Measurements from ENCODE around the gene ARHGAP28.

GRCh38 chr18:6820314-6820713 is 90.8 kb downstream of the ARHGAP28 start:
- TF ChIP-seq, protein P1, sequence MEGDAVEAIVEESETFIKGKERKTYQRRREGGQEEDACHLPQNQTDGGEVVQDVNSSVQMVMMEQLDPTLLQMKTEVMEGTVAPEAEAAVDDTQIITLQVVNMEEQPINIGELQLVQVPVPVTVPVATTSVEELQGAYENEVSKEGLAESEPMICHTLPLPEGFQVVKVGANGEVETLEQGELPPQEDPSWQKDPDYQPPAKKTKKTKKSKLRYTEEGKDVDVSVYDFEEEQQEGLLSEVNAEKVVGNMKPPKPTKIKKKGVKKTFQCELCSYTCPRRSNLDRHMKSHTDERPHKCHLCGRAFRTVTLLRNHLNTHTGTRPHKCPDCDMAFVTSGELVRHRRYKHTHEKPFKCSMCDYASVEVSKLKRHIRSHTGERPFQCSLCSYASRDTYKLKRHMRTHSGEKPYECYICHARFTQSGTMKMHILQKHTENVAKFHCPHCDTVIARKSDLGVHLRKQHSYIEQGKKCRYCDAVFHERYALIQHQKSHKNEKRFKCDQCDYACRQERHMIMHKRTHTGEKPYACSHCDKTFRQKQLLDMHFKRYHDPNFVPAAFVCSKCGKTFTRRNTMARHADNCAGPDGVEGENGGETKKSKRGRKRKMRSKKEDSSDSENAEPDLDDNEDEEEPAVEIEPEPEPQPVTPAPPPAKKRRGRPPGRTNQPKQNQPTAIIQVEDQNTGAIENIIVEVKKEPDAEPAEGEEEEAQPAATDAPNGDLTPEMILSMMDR (IDR thresholded peaks at IDR 0.05) = no peak
- TF ChIP-seq, protein P2, sequence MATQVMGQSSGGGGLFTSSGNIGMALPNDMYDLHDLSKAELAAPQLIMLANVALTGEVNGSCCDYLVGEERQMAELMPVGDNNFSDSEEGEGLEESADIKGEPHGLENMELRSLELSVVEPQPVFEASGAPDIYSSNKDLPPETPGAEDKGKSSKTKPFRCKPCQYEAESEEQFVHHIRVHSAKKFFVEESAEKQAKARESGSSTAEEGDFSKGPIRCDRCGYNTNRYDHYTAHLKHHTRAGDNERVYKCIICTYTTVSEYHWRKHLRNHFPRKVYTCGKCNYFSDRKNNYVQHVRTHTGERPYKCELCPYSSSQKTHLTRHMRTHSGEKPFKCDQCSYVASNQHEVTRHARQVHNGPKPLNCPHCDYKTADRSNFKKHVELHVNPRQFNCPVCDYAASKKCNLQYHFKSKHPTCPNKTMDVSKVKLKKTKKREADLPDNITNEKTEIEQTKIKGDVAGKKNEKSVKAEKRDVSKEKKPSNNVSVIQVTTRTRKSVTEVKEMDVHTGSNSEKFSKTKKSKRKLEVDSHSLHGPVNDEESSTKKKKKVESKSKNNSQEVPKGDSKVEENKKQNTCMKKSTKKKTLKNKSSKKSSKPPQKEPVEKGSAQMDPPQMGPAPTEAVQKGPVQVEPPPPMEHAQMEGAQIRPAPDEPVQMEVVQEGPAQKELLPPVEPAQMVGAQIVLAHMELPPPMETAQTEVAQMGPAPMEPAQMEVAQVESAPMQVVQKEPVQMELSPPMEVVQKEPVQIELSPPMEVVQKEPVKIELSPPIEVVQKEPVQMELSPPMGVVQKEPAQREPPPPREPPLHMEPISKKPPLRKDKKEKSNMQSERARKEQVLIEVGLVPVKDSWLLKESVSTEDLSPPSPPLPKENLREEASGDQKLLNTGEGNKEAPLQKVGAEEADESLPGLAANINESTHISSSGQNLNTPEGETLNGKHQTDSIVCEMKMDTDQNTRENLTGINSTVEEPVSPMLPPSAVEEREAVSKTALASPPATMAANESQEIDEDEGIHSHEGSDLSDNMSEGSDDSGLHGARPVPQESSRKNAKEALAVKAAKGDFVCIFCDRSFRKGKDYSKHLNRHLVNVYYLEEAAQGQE (IDR thresholded peaks at IDR 0.05; ENCODE audit: insufficient read depth in 1 of 2, low read depth in 2 of 2, low read length in 1 of 2) = no peak
- no peak for TF ChIP-seq POLR2AphosphoS5 (IDR thresholded peaks at IDR 0.05; ENCODE audit: low read depth, low read length)
